ENCODE data around the gene CCDC192.

Gene CCDC192

GRCh38 chr5:127892467-127893207 lies 189.4 kb downstream of the CCDC192 start:
- DNase-seq = peak; percentile 47

DNA sequence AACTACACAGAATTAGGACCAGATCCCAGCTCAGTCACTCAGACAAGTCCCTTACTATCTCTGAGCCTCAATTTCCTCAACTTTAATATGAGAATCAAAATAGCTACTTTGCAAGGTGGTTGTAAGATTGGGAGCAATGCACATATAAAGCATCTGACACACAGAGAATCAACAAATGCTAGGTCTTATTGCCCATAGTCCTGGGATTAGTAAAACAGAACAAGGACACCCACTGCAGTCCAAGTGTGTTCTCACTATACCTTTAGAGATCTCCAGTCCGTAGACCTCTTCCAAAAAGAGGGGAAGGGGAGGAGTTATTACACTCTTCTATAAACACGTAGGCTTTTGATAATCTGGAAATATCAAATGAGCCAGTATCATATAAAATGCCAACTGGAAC lies 190.0 kb downstream of the CCDC192 start:
- no peak for DNase-seq

GRCh38 chr5:127894461-127894860 lies 191.3 kb downstream of the CCDC192 start:
- DNase-seq = no peak

DNA sequence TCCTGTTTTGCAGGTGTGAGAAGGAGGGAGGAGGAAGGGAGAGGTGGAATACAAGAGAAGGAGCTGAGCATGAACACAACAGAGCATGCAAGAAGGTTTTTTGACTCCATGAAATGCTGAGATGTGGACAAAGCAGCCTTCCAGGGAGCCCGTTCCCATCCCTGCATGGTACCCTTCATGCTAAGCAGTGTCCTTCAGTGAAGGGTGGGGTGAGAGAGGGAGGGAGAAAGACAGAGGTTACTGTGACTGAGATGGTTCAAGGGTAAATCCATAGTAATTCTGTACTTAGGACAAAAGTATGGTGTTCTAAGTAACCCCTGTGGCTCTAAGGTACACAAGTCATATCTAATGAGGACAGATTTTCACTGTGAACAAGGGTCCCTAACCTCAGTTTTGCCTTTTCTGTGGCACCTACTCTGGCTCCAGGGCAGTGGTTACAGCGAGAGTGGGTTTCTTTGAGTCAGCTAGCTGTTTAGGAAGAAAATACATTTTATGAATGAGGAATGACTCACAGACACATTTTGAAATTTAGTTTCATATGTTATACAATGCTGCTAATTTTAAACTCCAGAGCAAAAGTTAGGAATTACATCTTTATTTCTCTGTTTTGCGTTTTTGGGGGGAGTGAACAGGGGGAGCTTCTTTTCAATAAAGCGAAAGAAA lies 195.5 kb downstream of the CCDC192 start:
- no peak for DNase-seq

GRCh38 chr5:127899214-127899610 lies 196.0 kb downstream of the CCDC192 start:
- no peak for DNase-seq

DNA sequence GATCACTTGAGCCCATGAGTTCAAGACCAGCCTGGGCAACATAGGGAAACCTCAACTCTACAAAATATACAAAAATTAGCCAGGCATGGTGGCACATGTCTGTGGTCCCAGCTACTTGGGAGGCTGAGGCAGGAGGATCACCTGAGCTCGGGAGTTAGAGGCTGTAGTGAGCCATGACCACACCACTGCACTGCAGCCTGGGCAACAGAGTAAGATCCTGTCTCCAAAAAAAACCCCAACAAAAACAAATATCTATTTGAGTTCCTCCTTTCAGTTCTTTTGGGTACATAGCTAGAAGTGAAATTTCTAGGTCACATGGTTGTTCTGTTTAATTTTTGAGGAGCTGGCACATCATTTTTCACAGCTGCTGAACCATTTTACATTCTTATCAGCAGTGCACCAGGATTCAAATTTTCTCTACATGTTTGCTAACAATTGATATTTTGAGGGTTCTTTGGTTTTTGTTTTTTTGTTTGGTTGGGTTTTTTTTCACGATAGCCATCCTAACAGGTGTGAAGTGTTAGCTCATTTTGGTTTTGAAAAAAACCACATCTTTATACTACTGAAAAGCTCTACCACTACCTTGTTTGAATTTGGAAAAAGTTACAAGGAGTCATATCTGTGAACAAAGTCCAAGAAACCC lies 203.5 kb downstream of the CCDC192 start:
- no peak for DNase-seq

GRCh38 chr5:127907907-127908306 lies 204.7 kb downstream of the CCDC192 start:
- DNase-seq = peak; percentile 22

DNA sequence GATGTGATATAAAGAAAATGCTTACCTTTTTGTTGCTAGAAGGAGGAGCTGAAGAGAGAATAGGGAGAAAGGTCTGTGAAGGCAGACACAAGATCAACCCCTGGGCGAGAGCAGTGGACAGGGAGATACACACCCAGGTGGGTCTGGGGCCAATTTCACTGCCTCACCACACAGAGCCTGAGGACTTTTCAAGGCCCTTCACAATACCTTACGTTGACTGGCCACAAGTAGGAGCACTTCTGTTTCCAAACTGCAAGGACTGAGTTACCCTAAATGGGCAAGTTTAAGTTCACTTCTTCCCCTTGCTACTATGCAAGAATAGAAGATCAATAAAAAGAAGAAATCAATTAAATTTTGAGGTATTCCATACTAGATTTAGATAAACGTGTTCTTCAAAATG lies 205.9 kb downstream of the CCDC192 start:
- DNase-seq = peak; percentile 76

GRCh38 chr5:127909821-127910220 lies 206.6 kb downstream of the CCDC192 start:
- no peak for DNase-seq

DNA sequence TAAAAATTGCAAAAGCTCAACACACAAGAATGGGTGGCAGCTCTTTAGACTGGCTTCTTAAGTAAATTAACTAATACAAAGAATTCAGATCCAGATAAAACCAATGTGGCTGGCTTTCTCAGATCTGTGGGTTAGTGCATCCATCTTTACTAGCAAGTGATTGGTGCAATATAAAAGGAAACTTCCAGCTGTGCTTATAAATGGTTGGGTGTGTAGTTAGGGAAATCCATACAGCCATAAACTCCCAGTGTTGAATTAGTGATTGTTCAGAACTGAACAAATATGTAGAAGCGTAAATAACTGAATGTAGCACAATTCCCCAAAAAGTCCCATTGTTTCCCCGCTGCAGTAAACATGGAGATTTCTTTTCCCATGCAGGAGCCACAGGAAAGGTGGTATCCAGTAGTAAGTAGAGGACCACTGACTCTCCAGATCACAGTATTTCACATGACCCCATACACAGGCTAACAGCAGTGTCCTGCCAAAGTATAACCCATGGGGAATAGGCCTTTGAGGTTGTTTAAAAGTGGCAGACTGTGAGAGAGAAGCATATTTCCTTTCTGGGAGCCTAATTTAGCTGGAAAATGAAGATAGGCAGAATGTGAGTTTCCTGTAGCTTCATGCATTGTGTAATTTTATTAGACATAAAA lies 207.2 kb downstream of the CCDC192 start:
- DNase-seq = peak; percentile 1

DNA sequence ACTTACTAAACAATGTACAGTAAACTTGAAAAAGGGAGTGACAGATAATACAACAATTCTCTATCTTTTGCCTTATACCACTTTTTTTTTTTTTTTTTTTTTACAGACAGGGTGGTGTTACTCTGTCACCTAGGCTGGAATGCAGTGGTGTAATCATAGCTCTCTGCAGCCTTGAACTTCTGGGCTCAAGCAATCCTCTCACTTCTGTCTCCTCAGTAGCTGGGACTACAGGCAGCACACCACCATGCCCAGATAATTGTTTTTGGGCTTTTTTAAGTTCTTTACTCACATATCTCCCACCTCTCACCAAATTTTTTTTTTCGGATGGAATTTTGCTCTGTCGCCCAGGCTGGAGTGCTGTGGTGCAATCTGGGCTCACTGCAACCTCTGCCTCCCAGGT lies 208.4 kb downstream of the CCDC192 start:
- DNase-seq = no peak

- no peak for DNase-seq
Measured at GRCh38 chr5:127912411-127912810, 209.2 kb downstream of the CCDC192 start.

- DNase-seq = no peak
Measured at GRCh38 chr5:127916885-127917573, 213.8 kb downstream of the CCDC192 start.

GRCh38 chr5:127919006-127919796 lies 216.0 kb downstream of the CCDC192 start:
- no peak for DNase-seq

DNA sequence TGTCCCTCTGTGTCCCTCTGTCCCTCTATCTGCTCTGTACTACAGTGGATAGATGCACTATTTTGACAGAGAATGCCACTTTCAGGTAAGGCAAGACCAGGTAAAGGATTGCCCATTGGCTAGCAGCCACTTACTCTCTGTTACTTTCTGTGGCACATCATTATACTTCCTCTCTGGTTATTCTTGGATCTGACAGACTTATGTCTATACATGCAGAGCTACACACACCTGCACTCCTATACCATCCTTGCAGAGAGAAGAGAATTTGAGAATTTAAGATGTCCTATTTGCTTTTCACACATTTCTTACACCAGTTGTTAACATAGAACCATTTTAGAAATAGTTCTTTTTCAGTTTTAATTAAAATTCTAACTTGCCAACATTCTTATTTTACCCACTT lies 216.6 kb downstream of the CCDC192 start:
- no peak for DNase-seq

- DNase-seq = no peak
Measured at GRCh38 chr5:127920936-127921335, 217.7 kb downstream of the CCDC192 start.

DNA sequence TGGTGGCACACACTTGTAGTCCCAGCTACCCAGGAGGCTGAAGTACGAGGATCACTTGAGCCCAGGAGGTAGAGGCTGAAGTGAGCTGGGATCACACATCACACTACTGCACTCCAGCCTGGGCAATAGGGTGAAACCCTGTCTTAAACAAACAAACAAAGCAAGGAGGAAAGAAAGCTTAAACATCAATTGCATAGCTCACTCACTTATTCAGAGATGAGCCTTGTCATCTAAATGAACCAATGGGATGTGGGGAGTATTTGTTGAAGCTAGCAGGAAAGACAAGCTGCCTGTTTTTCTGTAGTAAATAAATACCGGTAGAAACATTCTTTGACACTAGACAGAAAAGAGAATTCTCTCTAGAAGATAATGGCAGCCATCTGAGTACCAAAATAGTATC lies 219.4 kb downstream of the CCDC192 start:
- DNase-seq = no peak

- no peak for DNase-seq
Measured at GRCh38 chr5:127923804-127924570, 220.8 kb downstream of the CCDC192 start.

DNA sequence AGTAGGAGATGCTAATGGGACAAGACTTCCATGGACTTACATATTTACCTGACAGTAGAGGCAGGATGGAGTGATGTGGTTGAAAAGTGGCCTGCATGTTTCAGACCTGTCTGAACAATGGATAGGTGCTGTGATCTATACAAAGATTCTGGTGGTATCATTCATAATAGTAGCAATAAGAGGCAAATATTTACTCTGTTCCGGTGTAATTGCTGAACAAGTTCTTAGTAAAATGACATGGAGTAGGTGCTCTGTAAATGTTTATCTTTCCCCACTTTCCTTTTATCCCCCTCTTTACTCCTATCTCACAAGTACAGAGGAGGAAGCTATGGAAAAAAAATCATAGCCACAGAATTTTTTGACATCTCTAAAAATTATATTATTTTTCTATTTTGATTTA lies 221.4 kb downstream of the CCDC192 start:
- no peak for DNase-seq

DNA sequence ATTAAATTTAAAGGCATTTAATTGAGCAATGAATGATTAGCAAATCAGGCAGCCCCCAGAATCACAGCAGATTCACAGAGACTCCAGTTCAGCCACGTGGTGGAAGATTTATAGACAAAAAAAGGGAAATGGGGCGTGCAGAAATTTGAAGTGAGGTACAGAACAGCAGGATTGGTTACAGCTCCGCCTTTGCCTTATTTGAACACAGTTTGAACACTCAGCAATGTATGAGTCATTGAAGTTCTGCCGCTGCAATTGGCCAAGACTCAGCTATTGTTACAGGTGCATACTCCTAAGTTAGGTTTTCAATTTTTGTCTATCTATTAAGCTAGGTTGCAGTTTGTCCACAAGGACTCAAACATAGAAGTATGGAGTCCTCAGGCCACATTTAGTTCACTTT lies 222.7 kb downstream of the CCDC192 start:
- DNase-seq = no peak

GRCh38 chr5:127926974-127927373 lies 223.8 kb downstream of the CCDC192 start:
- no peak for DNase-seq

Measured in NCI-H82 (cell line).